Esophagus squamous epithelium (tissue), 4 donors: ENCODE results near the gene MOB3C.

Experiments
- POLR2A ChIP-seq, 4 donors: fragments of 450-650 bp; IDR thresholded peaks; one replicate each; pipeline ENCODE4 v1.6.1; 2017; ENCODE audit warnings: antibody characterized with exemption in 4 of 4, mild to moderate bottlenecking in 4 of 4, moderate library complexity in 3 of 4
- TF ChIP-seq, protein P1 (sequence below), 6 experiments: fragments of 450-650 bp in 4 of 6; fragments of 200-600 bp in 2 of 6; sonication (generic) in 2 of 6; IDR thresholded peaks; one replicate each; pipeline ENCODE4 v1.5.1; 2016 to 2019; ENCODE audit warnings: antibody characterized with exemption in 6 of 6, mild to moderate bottlenecking in 4 of 6, moderate library complexity in 4 of 6

DNA sequence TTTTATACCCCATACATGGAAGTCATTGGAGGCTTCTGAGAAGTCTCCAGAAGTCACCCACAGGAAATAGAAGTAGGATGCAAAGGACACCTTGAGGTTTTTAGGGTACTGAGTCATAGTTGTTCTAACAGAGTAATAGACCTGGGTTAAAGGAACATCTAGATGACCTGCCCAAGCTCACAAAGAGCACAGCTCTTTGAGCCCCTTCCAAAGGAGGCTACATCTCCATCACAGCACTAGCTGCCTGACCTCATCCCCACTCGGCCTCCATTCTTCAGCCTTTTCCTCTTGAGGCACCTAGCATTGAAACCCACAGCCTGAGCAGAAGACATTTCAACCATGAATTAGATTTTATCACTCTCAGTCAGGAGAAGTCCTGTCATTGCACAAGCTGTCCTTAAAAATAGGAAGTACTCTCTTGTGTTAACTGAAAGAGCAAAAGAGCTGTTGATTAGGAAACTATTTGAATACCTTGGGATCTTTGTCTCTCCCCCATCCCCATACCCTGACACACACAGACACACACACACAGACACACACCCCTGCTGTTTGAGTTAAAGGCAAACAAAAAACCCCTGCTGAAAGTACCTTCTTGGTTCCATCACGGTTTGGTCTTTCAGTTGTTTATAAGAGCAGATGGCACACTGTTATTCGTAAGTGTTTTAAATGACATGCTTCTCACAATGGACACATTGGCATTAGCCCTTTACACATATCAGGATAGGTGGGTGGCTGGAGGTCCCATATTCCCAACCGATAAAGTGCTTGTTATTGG lies 34.7 kb downstream of the MOB3C start:
- TF ChIP-seq, protein P1, sequence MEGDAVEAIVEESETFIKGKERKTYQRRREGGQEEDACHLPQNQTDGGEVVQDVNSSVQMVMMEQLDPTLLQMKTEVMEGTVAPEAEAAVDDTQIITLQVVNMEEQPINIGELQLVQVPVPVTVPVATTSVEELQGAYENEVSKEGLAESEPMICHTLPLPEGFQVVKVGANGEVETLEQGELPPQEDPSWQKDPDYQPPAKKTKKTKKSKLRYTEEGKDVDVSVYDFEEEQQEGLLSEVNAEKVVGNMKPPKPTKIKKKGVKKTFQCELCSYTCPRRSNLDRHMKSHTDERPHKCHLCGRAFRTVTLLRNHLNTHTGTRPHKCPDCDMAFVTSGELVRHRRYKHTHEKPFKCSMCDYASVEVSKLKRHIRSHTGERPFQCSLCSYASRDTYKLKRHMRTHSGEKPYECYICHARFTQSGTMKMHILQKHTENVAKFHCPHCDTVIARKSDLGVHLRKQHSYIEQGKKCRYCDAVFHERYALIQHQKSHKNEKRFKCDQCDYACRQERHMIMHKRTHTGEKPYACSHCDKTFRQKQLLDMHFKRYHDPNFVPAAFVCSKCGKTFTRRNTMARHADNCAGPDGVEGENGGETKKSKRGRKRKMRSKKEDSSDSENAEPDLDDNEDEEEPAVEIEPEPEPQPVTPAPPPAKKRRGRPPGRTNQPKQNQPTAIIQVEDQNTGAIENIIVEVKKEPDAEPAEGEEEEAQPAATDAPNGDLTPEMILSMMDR (IDR thresholded peaks at IDR 0.05), result no peak
- TF ChIP-seq POLR2A (IDR thresholded peaks at IDR 0.05), result no peak
